ENCODE measurements around the gene PARD3.

Gene PARD3

GRCh38 chr10:34097682-34098081 lies 717.4 kb downstream of the PARD3 start:
- H3K4me3 ChIP-seq (ENCODE audit: low read depth, low read length) = no peak overlapping the region
- in situ Hi-C loops (cut with HindIII; ENCODE audit: low sequenced_read_pairs) = no loop called here
- no peak for TF ChIP-seq CTCF (IDR thresholded peaks at IDR 0.05; ENCODE audit: low read depth, low read length)
- DNase-seq (ENCODE audit: low read depth, low spot score) = no peak

GRCh38 chr10:34094961-34095360 lies 720.1 kb downstream of the PARD3 start:
- H3K4me3 ChIP-seq (ENCODE audit: low read depth, low read length) = no peak overlapping the region
- DNase-seq (ENCODE audit: low read depth, low spot score) = no peak
- in situ Hi-C loops (cut with HindIII; ENCODE audit: low sequenced_read_pairs) = no loop called here
- TF ChIP-seq CTCF (IDR thresholded peaks at IDR 0.05; ENCODE audit: low read depth, low read length) = no peak

- TF ChIP-seq CTCF (IDR thresholded peaks at IDR 0.05; ENCODE audit: low read depth, low read length) = no peak
- DNase-seq (ENCODE audit: low read depth, low spot score) = no peak
- in situ Hi-C loops (cut with HindIII; ENCODE audit: low sequenced_read_pairs) = no loop called here
- no peak overlapping the region for H3K4me3 ChIP-seq (ENCODE audit: low read depth, low read length)
Measured at GRCh38 chr10:34094146-34094696, 720.9 kb downstream of the PARD3 start.

- no peak overlapping the region for H3K4me3 ChIP-seq (ENCODE audit: low read depth, low read length)
- TF ChIP-seq CTCF (IDR thresholded peaks at IDR 0.05; ENCODE audit: low read depth, low read length) = no peak
- in situ Hi-C loops (cut with HindIII; ENCODE audit: low sequenced_read_pairs) = no loop called here
- no peak for DNase-seq (ENCODE audit: low read depth, low spot score)
Measured at GRCh38 chr10:34092891-34093290, 722.2 kb downstream of the PARD3 start.

- no peak for TF ChIP-seq CTCF (IDR thresholded peaks at IDR 0.05; ENCODE audit: low read depth, low read length)
- in situ Hi-C loops (cut with HindIII; ENCODE audit: low sequenced_read_pairs) = no loop called here
- H3K4me3 ChIP-seq (ENCODE audit: low read depth, low read length) = no peak overlapping the region
- DNase-seq (ENCODE audit: low read depth, low spot score) = no peak
Measured at GRCh38 chr10:34091635-34092195, 723.4 kb downstream of the PARD3 start.

GRCh38 chr10:34089253-34089652 lies 725.8 kb downstream of the PARD3 start:
- no peak for DNase-seq (ENCODE audit: low read depth, low spot score)
- no peak overlapping the region for H3K4me3 ChIP-seq (ENCODE audit: low read depth, low read length)
- in situ Hi-C loops (cut with HindIII; ENCODE audit: low sequenced_read_pairs) = no loop called here
- no peak for TF ChIP-seq CTCF (IDR thresholded peaks at IDR 0.05; ENCODE audit: low read depth, low read length)
